H1 (cell line): ENCODE measurements around the gene RAB8B. TPM values are rescaled to one million over a fixed set of nuclear protein-coding genes. Genes with fewer than 3 reads are reported as not detected.

ENCODE experiments used
- CTCF ChIA-PET: fragments of 300-600 bp; sonication (Branson Sonifier 250); formaldehyde crosslinking; loops from one replicate; lab custom pipeline; 2021; ENCODE audit not compliant: partially characterized antibody; lab: Charles Lee
- POLR2A ChIA-PET: fragments of 300-600 bp; sonication (Branson Sonifier 250); formaldehyde crosslinking; loops from one replicate; lab custom pipeline; 2021; ENCODE audit warnings: inconsistent platforms; ENCODE audit not compliant: partially characterized antibody; lab: Charles Lee
- DNase-seq, 2 experiments: peaks; one replicate each; pipeline versions ENCODE4 v3.0.0 to v3.0.0-alpha.2; 2010 to 2022; ENCODE audit warnings: low spot score in 2 of 2, low read depth in 1 of 2, mixed read lengths in 1 of 2
- FAIRE-seq: peaks from 2 replicates; lab custom pipeline; 2011; peaks lifted over from hg19 to GRCh38; lab: Jason Lieb, UNC
- H2AFZ ChIP-seq: 2 replicates; pipeline ENCODE4 v1.8.1; 2012; ENCODE audit warnings: low read length, inconsistent platforms
- H2AK5ac ChIP-seq: 2 replicates; pipeline ENCODE4 v1.6.1; 2013; ENCODE audit warnings: low read depth, low read length
- H2BK120ac ChIP-seq: replicated peaks from 2 replicates; pipeline ENCODE3; 2013; ENCODE audit warnings: low read depth, low read length, inconsistent platforms
- H2BK12ac ChIP-seq: 2 replicates; pipeline ENCODE4 v1.6.1; 2013; ENCODE audit warnings: low read depth, low read length
- H2BK15ac ChIP-seq: 2 replicates; pipeline ENCODE4 v1.6.1; 2013; ENCODE audit warnings: low read length
- H2BK20ac ChIP-seq: 2 replicates; pipeline ENCODE4 v1.6.1; 2013; ENCODE audit warnings: low read length
- H2BK5ac ChIP-seq: 2 replicates; pipeline ENCODE4 v1.6.1; 2013; ENCODE audit warnings: low read depth, low read length
- H3K14ac ChIP-seq: 2 replicates; pipeline ENCODE4 v1.6.1; 2013; ENCODE audit warnings: inconsistent platforms; ENCODE audit not compliant: insufficient read length
- H3K18ac ChIP-seq: 2 replicates; pipeline ENCODE4 v1.6.1; 2013; ENCODE audit warnings: low read length; ENCODE audit errors: extremely low read depth
- H3K23ac ChIP-seq: 2 replicates; pipeline ENCODE4 v1.6.1; 2013; ENCODE audit warnings: inconsistent platforms; ENCODE audit not compliant: insufficient read length
- H3K23me2 ChIP-seq: 2 replicates; pipeline ENCODE4 v1.6.1; 2013; ENCODE audit warnings: low read depth, low read length
- H3K27ac ChIP-seq: 2 replicates; pipeline ENCODE4 v1.6.1; 2011; ENCODE audit warnings: low read depth, low read length, inconsistent platforms
- H3K27me3 ChIP-seq, 4 experiments: replicated peaks in 1 of 4; 1 replicate in 1 of 4; 2 replicates in 3 of 4; pipeline versions ENCODE4 v1.6.1 to v1.8.1; 2011 to 2013; ENCODE audit warnings: low read length in 3 of 4, mild to moderate bottlenecking in 3 of 4, inconsistent platforms in 2 of 4, mixed read lengths in 2 of 4, moderate library complexity in 1 of 4; ENCODE audit not compliant: control insufficient read depth in 3 of 4, insufficient read depth in 3 of 4; ENCODE audit errors: extremely low read depth in 1 of 4
- H3K36me3 ChIP-seq, 4 experiments: 2 replicates each; pipeline versions ENCODE4 v1.6.1 to v1.8.1; 2011 to 2013; ENCODE audit warnings: mild to moderate bottlenecking in 4 of 4, low read length in 3 of 4, moderate library complexity in 2 of 4, control low read depth in 1 of 4, inconsistent platforms in 1 of 4; ENCODE audit not compliant: insufficient read depth in 4 of 4, control insufficient read depth in 2 of 4
- H3K4ac ChIP-seq: replicated peaks from 2 replicates; pipeline ENCODE3; 2013; ENCODE audit warnings: low read length, low read depth, mixed read lengths, inconsistent platforms; ENCODE audit not compliant: insufficient read length
- H3K4me1 ChIP-seq, 4 experiments: replicated peaks in 1 of 4; 1 replicate in 1 of 4; 2 replicates in 3 of 4; pipeline versions ENCODE4 v1.6.1 to v1.8.1; 2011 to 2013; ENCODE audit warnings: low read length in 3 of 4, inconsistent platforms in 2 of 4, mixed read lengths in 1 of 4; ENCODE audit not compliant: insufficient read depth in 4 of 4, control insufficient read depth in 3 of 4
- H3K4me2 ChIP-seq, 2 experiments: 2 replicates each; pipeline versions ENCODE4 v1.6.1 to v1.8.1; 2011 to 2013; ENCODE audit warnings: low read depth in 2 of 2, low read length in 2 of 2, control low read depth in 1 of 2, inconsistent platforms in 1 of 2, mild to moderate bottlenecking in 1 of 2; ENCODE audit not compliant: insufficient read depth in 1 of 2
- H3K4me3 ChIP-seq, 4 experiments: fragments of 200-600, 300-600 bp in 1 of 4; sonication (generic), shearing (Covaris generic), sonication (Bioruptor Twin) in 1 of 4; 2 replicates each; pipeline versions ENCODE4 v1.5.1 to v1.8.1; 2011 to 2016; ENCODE audit warnings: low read length in 4 of 4, low read depth in 3 of 4, control low read depth in 2 of 4, inconsistent platforms in 2 of 4, mild to moderate bottlenecking in 2 of 4, mixed read lengths in 1 of 4, moderate library complexity in 1 of 4; ENCODE audit not compliant: insufficient read depth in 2 of 4; ENCODE audit errors: extremely low read depth in 1 of 4
- H3K56ac ChIP-seq: replicated peaks from 2 replicates; pipeline ENCODE3; 2013; ENCODE audit warnings: low read depth, mild to moderate bottlenecking, mixed read lengths, low read length, inconsistent platforms; ENCODE audit not compliant: insufficient read length
- H3K79me1 ChIP-seq: 2 replicates; pipeline ENCODE4 v1.6.1; 2013; ENCODE audit warnings: low read depth, low read length, control low read depth
- H3K79me2 ChIP-seq, 2 experiments: 2 replicates each; pipeline versions ENCODE4 v1.6.1 to v1.8.1; 2012 to 2013; ENCODE audit warnings: low read length in 2 of 2, mild to moderate bottlenecking in 2 of 2, inconsistent platforms in 1 of 2; ENCODE audit not compliant: insufficient read depth in 2 of 2, control insufficient read depth in 1 of 2
- H3K9ac ChIP-seq, 4 experiments: replicated peaks in 1 of 4; 1 replicate in 1 of 4; 2 replicates in 3 of 4; pipeline versions ENCODE4 v1.6.1 to v1.8.1; 2011 to 2013; ENCODE audit warnings: low read depth in 3 of 4, low read length in 3 of 4, control low read depth in 2 of 4, mild to moderate bottlenecking in 2 of 4, moderate library complexity in 2 of 4, inconsistent platforms in 1 of 4; ENCODE audit errors: extremely low read depth in 1 of 4
- H3K9me3 ChIP-seq, 2 experiments: 2 replicates each; pipeline versions ENCODE4 v1.6.1 to v1.8.1; 2012 to 2013; ENCODE audit warnings: mild to moderate bottlenecking in 2 of 2, moderate library complexity in 2 of 2, control low read depth in 1 of 2, inconsistent platforms in 1 of 2, low read depth in 1 of 2, low read length in 1 of 2, mixed read lengths in 1 of 2; ENCODE audit not compliant: insufficient read depth in 2 of 2
- H4K20me1 ChIP-seq, 2 experiments: replicated peaks in 1 of 2; 2 replicates each; pipeline versions ENCODE3 to v1.8.1; 2011 to 2013; ENCODE audit warnings: inconsistent platforms in 2 of 2, low read length in 2 of 2, mild to moderate bottlenecking in 1 of 2; ENCODE audit not compliant: insufficient read depth in 2 of 2, control insufficient read depth in 1 of 2
- H4K5ac ChIP-seq: 2 replicates; pipeline ENCODE4 v1.6.1; 2013; ENCODE audit warnings: low read length, low read depth, mixed read lengths, inconsistent platforms; ENCODE audit not compliant: insufficient read length
- H4K8ac ChIP-seq: 2 replicates; pipeline ENCODE4 v1.8.0; 2013; ENCODE audit warnings: mild to moderate bottlenecking, moderate library complexity, low read length, inconsistent platforms; ENCODE audit not compliant: insufficient read depth; ENCODE audit errors: extremely low read depth
- H4K91ac ChIP-seq: replicated peaks from 2 replicates; pipeline ENCODE3; 2013; ENCODE audit warnings: low read length, mixed read lengths, inconsistent platforms; ENCODE audit not compliant: insufficient read length
- ZNF274 ChIP-seq: IDR thresholded peaks from 2 replicates; pipeline ENCODE4 v1.7.0; 2012; ENCODE audit warnings: low read length, borderline replicate concordance; ENCODE audit errors: extremely low read depth
- WGBS, 2 experiments: shearing (Covaris generic) in 1 of 2; methylation state at CpG; one replicate each; pipeline versions ENCODE4 v1.1.6 to v1.1.7; 2013 to 2015; ENCODE audit warnings: low lambda C conversion rate in 2 of 2, mixed read lengths in 2 of 2, inconsistent platforms in 1 of 2, low coverage in 1 of 2, missing lambda C conversion rate in 1 of 2; ENCODE audit not compliant: insufficient replicate concordance in 2 of 2, insufficient coverage in 1 of 2, insufficient read length in 1 of 2; ENCODE audit errors: extremely low coverage in 1 of 2, missing lambda C conversion rate in 1 of 2; 5-methylcytosine and 5-hydroxymethylcytosine counted together
- polyA plus RNA-seq, 7 experiments: library from polyadenylated mRNA; depleted of rRNA in 3 of 7; stranded (reverse) in 5 of 7; unstranded in 2 of 7; fragments of >200 nt in 5 of 7; fragments of 200-250 nt in 2 of 7; gene quantifications; 1 replicate in 5 of 7; 2 replicates in 1 of 7; 4 replicates in 1 of 7; pipeline versions ENCODE4 v1.2.1 to v1.2.3, GENCODE V29; 2011 to 2013; ENCODE audit warnings: missing spikeins in 2 of 7, mixed read lengths in 2 of 7
- total RNA-seq: library from RNA; stranded (reverse); fragmentation: NEBNext Ultra II Directional; extraction: Animal tissue kit (Norgen Biotek cat#: 25700); gene quantifications from 2 replicates; pipeline ENCODE4 v1.2.1, GENCODE V29; 2021

Gene RAB8B
- total and polyA plus RNA-seq, 2 of the 8 experiments (the other 6 are each of a cell fraction or from before 2014, with no cell fraction given), result 9.5 to 47.8 TPM

DNA sequence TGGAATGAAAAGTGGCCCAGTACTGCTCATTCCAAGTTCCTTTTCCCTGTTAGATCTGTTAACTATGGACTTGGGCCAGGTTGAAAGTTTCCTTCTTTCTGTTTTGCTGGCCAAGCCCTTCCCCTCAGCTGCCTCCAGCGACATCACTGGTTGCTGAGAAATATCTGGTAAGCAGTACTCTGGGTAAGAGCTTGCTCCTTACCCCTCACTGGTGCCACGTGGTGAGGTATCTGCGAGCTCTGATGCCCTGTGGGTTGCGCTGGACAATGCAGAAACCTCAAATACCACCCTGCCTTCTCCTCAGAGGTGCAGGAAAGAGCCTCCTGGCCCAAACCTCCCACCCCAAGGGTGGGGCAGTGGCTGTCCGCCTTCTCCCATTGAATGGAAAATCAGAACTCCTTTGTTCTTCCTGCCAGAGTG, 45.1 kb downstream of the RAB8B start:
- Histone ChIP-seq H3K23me2 (no peaks in the 10 kb centered on the region), H4K91ac (no peak overlapping the region), H3K79me1 (no peaks in the 10 kb centered on the region), H3K27me3 (no peaks in the 10 kb centered on the region), H3K23ac (no peak overlapping the region), H3K79me2 (peaks cover 0 to 19% of the 10 kb centered on the region in 2 experiments; a peak in 2 of 4 replicates), H2BK5ac (0 out of 2 replicates have a peak overlapping the region, but pooled peaks have one; percentile 7), H3K14ac (no peak overlapping the region), H2BK120ac (no peak overlapping the region), H2AFZ (no peak overlapping the region), H3K9me3 (no peaks in the 10 kb centered on the region), H3K4me3 (no peak overlapping the region), H3K4me1 (no peaks in the 10 kb centered on the region), H3K36me3 (no peaks in the 10 kb centered on the region), H3K4ac (no peak overlapping the region), H2BK12ac (no peak overlapping the region), H2BK20ac (no peak overlapping the region), H4K20me1 (no peaks in the 10 kb centered on the region), H3K56ac (no peak overlapping the region), H3K9ac (no peak overlapping the region), H3K4me2 (no peak overlapping the region), H4K8ac (no peak overlapping the region), H4K5ac (no peak overlapping the region), H2AK5ac (0 out of 2 replicates have a peak overlapping the region, but pooled peaks have one; percentile 61), H3K18ac (0 out of 2 replicates have a peak overlapping the region, but pooled peaks have one; percentile 7), H3K27ac (no peak overlapping the region), H2BK15ac (no peak overlapping the region)
- ChIA-PET CTCF (interaction anchor here (0.9 to 2.1 kb wide), 3 partner anchors 10 to 140 kb away, joined by 3 to 5 read pairs (median 3); no protein-coding TSS in a partner anchor), POLR2A (no interaction called here)
- FAIRE-seq (no peak), DNase-seq (no peak)
- 91% methylated on average over 5 of the region's 5 CpGs; no CpG with 5 or more reads in 1 of the 2 experiments for WGBS, 2 experiments
- no peak for TF ChIP-seq ZNF274
